ENCODE measurements around the gene HPCA.
A peak's percentile ranks its signal among the peaks of the same experiment; 100 is the strongest.

Gene HPCA

GRCh38 chr1:32929366-32929765 is 43.1 kb downstream of the HPCA start:
- no peaks in the 10 kb centered on the region for H3K9me3 ChIP-seq (ENCODE audit: control insufficient read depth in 2 of 2, low read length in 2 of 2)
- H3K4me1 ChIP-seq (ENCODE audit: control insufficient read depth in 2 of 2, insufficient read depth in 2 of 2, low read length in 2 of 2) = peaks cover 10 to 17% of the 10 kb centered on the region in 2 donors
- H3K36me3 ChIP-seq (ENCODE audit: control insufficient read depth in 2 of 2, insufficient read depth in 2 of 2, low read length in 2 of 2) = no peaks in the 10 kb centered on the region
- no peak overlapping the region for H3K9ac ChIP-seq (ENCODE audit: low read depth in 1 of 2, low read length in 2 of 2)
- H3K27me3 ChIP-seq (ENCODE audit: control insufficient read depth in 2 of 2, insufficient read depth in 2 of 2, low read length in 2 of 2) = peaks cover 0 to 2% of the 10 kb centered on the region in 2 donors
- H3K4me3 ChIP-seq (ENCODE audit: low read length in 2 of 2) = no peak overlapping the region
- no peak overlapping the region for H3K27ac ChIP-seq (ENCODE audit: low read depth in 2 of 2, low read length in 2 of 2)

DNA sequence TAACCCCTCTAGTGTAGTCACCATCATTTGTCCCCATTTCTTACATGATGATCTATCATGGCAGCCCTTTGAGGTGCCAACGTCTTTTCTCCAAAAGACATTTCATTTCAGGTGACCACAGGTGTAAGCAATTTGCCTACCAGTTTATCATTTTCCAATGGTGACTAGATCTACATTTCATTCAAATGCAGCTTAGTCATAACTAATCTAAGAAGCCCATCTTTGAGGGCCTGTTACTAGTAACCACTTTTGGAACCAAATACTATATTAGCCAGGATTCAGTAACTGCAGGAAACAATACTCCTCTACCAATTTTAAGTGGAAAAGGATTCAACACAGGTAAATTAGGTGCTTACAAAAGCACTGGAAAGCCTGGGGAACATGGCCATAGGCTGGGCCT is 45.5 kb downstream of the HPCA start:
- H3K27me3 ChIP-seq (ENCODE audit: control insufficient read depth in 2 of 2, insufficient read depth in 2 of 2, low read length in 2 of 2) = no peaks in the 10 kb centered on the region
- no peaks in the 10 kb centered on the region for H3K9me3 ChIP-seq (ENCODE audit: control insufficient read depth in 2 of 2, low read length in 2 of 2)
- H3K9ac ChIP-seq (ENCODE audit: low read depth in 1 of 2, low read length in 2 of 2) = no peak overlapping the region
- H3K36me3 ChIP-seq (ENCODE audit: control insufficient read depth in 2 of 2, insufficient read depth in 2 of 2, low read length in 2 of 2) = peaks cover 2% of the 10 kb centered on the region in 2 donors
- H3K4me1 ChIP-seq (ENCODE audit: control insufficient read depth in 2 of 2, insufficient read depth in 2 of 2, low read length in 2 of 2) = peaks cover 18 to 25% of the 10 kb centered on the region in 2 donors
- no peak overlapping the region for H3K4me3 ChIP-seq (ENCODE audit: low read length in 2 of 2)
- no peak overlapping the region for H3K27ac ChIP-seq (ENCODE audit: low read depth in 2 of 2, low read length in 2 of 2)

DNA sequence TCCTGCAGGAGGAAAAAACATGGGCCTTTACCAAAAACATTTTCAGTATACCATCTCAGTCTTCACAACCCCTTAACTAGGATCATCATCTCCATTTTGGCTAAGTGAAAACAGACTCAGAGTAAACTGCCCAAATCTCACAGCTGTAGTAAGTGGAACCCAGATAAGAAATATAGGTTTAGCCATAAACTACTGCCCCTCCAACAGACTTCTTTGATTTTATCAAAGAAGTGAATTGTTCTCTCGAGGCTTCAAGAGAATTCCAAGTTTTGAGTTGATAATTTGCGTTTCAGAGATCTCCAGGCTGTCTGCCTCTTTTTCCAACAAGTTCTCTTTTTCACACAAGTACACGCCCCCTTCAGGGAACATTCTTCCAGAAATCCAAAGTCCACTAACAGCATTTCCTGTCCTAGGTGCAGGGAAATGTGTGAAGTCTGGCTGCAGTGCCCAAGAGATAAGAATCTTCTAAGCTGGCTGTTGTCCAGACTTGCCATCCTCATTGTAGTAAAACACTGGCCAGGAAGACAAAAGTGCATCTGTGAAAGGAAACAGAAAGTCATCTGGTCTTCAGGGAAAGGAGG is 47.5 kb downstream of the HPCA start:
- Histone ChIP-seq H3K9ac (ENCODE audit: low read depth in 1 of 2, low read length in 2 of 2) (peak overlapping the region; percentile 38 to 68), H3K9me3 (ENCODE audit: control insufficient read depth in 2 of 2, low read length in 2 of 2) (no peaks in the 10 kb centered on the region), H3K4me3 (ENCODE audit: low read length in 2 of 2) (no peak overlapping the region), H3K27ac (ENCODE audit: low read depth in 2 of 2, low read length in 2 of 2) (peak overlapping the region; percentile 91 to 93), H3K36me3 (ENCODE audit: control insufficient read depth in 2 of 2, insufficient read depth in 2 of 2, low read length in 2 of 2) (peaks cover 15 to 18% of the 10 kb centered on the region in 2 donors), H3K27me3 (ENCODE audit: control insufficient read depth in 2 of 2, insufficient read depth in 2 of 2, low read length in 2 of 2) (no peaks in the 10 kb centered on the region), H3K4me1 (ENCODE audit: control insufficient read depth in 2 of 2, insufficient read depth in 2 of 2, low read length in 2 of 2) (peaks cover 23 to 37% of the 10 kb centered on the region in 2 donors)

GRCh38 chr1:32934535-32934934 is 48.2 kb downstream of the HPCA start:
- peaks cover 29 to 44% of the 10 kb centered on the region in 2 donors for H3K4me1 ChIP-seq (ENCODE audit: control insufficient read depth in 2 of 2, insufficient read depth in 2 of 2, low read length in 2 of 2)
- peak overlapping the region; percentile 91 to 93 for H3K27ac ChIP-seq (ENCODE audit: low read depth in 2 of 2, low read length in 2 of 2)
- peak overlapping the region; percentile 20 to 68 for H3K9ac ChIP-seq (ENCODE audit: low read depth in 1 of 2, low read length in 2 of 2)
- no peak overlapping the region for H3K4me3 ChIP-seq (ENCODE audit: low read length in 2 of 2)
- H3K27me3 ChIP-seq (ENCODE audit: control insufficient read depth in 2 of 2, insufficient read depth in 2 of 2, low read length in 2 of 2) = no peaks in the 10 kb centered on the region
- H3K9me3 ChIP-seq (ENCODE audit: control insufficient read depth in 2 of 2, low read length in 2 of 2) = no peaks in the 10 kb centered on the region
- H3K36me3 ChIP-seq (ENCODE audit: control insufficient read depth in 2 of 2, insufficient read depth in 2 of 2, low read length in 2 of 2) = peaks cover 15 to 18% of the 10 kb centered on the region in 2 donors

GRCh38 chr1:32937061-32937460 is 50.8 kb downstream of the HPCA start:
- H3K27ac ChIP-seq (ENCODE audit: low read depth in 2 of 2, low read length in 2 of 2) = peak overlapping the region; percentile 77 to 88
- peak overlapping the region in 1 of 2 donors; percentile 1 for H3K9ac ChIP-seq (ENCODE audit: low read depth in 1 of 2, low read length in 2 of 2)
- no peak overlapping the region for H3K4me3 ChIP-seq (ENCODE audit: low read length in 2 of 2)
- peaks cover 17 to 29% of the 10 kb centered on the region in 2 donors for H3K36me3 ChIP-seq (ENCODE audit: control insufficient read depth in 2 of 2, insufficient read depth in 2 of 2, low read length in 2 of 2)
- H3K4me1 ChIP-seq (ENCODE audit: control insufficient read depth in 2 of 2, insufficient read depth in 2 of 2, low read length in 2 of 2) = peaks cover 37 to 65% of the 10 kb centered on the region in 2 donors
- no peaks in the 10 kb centered on the region for H3K9me3 ChIP-seq (ENCODE audit: control insufficient read depth in 2 of 2, low read length in 2 of 2)
- H3K27me3 ChIP-seq (ENCODE audit: control insufficient read depth in 2 of 2, insufficient read depth in 2 of 2, low read length in 2 of 2) = no peaks in the 10 kb centered on the region

DNA sequence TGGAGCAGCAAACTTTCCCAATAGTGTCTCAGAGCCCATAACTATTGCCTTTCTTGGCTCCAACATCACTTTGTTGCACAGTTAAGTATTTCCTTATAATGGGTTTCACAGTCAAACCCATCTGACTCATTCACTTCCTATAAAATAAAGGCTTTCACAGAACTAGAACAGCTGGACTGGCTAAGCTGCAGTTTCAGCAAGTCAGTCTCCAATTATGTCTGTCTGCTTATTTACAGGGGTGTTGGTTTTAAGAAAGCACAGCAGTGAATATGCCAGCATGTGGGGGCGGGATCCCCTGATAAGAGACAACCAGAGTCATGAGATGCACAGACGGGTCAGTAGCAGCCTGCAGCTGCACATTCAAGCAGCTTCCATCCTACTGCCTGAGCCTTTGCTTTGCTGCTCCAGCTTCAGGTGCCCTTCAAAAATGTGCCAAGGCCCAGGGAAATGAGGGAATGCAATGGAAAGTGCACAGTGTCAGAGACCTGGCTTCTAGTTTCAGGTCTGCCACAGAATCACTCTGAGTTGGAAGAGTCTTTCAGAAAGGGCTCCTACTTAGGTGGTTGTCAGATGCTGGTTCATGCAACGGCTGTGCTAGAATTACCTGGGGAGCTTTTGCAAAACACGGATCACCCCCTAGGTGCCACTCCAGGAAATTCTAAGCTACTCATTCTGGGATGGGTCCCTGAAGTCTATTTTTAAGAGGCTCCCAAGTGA is 53.5 kb downstream of the HPCA start:
- H3K27me3 ChIP-seq (ENCODE audit: control insufficient read depth in 2 of 2, insufficient read depth in 2 of 2, low read length in 2 of 2) = no peaks in the 10 kb centered on the region
- H3K9me3 ChIP-seq (ENCODE audit: control insufficient read depth in 2 of 2, low read length in 2 of 2) = no peaks in the 10 kb centered on the region
- H3K27ac ChIP-seq (ENCODE audit: low read depth in 2 of 2, low read length in 2 of 2) = peak overlapping the region; percentile 77 to 88
- peak overlapping the region in 1 of 2 donors; percentile 1 for H3K4me3 ChIP-seq (ENCODE audit: low read length in 2 of 2)
- H3K9ac ChIP-seq (ENCODE audit: low read depth in 1 of 2, low read length in 2 of 2) = peak overlapping the region; percentile 27 to 28
- H3K36me3 ChIP-seq (ENCODE audit: control insufficient read depth in 2 of 2, insufficient read depth in 2 of 2, low read length in 2 of 2) = peaks cover 36 to 47% of the 10 kb centered on the region in 2 donors
- H3K4me1 ChIP-seq (ENCODE audit: control insufficient read depth in 2 of 2, insufficient read depth in 2 of 2, low read length in 2 of 2) = peaks cover 30 to 58% of the 10 kb centered on the region in 2 donors

DNA sequence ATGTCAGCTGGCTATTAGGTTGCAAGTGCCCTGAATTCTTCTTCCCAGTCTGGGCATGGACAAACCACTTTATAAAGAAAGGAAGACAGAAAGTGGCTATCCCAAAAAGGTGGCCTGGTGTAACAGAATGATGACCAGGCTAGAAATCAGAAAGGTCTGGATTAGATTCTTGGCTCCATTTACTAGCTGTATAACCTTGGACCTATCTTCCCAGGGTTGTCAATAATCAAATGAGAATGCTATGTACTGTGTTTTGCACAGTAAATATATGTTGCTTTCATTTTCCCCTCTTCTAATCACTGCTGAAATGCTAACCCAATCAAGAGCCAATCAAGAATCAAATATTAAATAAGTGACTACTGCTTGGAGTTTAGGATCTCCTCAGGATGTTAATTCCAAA is 57.9 kb downstream of the HPCA start:
- H3K9ac ChIP-seq (ENCODE audit: low read depth in 1 of 2, low read length in 2 of 2) = no peak overlapping the region
- H3K4me3 ChIP-seq (ENCODE audit: low read length in 2 of 2) = no peak overlapping the region
- H3K4me1 ChIP-seq (ENCODE audit: control insufficient read depth in 2 of 2, insufficient read depth in 2 of 2, low read length in 2 of 2) = peaks cover 15 to 43% of the 10 kb centered on the region in 2 donors
- H3K27me3 ChIP-seq (ENCODE audit: control insufficient read depth in 2 of 2, insufficient read depth in 2 of 2, low read length in 2 of 2) = no peaks in the 10 kb centered on the region
- H3K36me3 ChIP-seq (ENCODE audit: control insufficient read depth in 2 of 2, insufficient read depth in 2 of 2, low read length in 2 of 2) = peaks cover 51% of the 10 kb centered on the region in 2 donors
- H3K9me3 ChIP-seq (ENCODE audit: control insufficient read depth in 2 of 2, low read length in 2 of 2) = no peaks in the 10 kb centered on the region
- H3K27ac ChIP-seq (ENCODE audit: low read depth in 2 of 2, low read length in 2 of 2) = no peak overlapping the region
